Liver (tissue), 9 donors: Measurements from ENCODE around the gene ACTL8. TPM values are rescaled to one million over a fixed set of nuclear protein-coding genes. Genes with fewer than 3 reads are reported as not detected.

Experiments
- DNase-seq: peaks from one replicate; pipeline ENCODE4 v3.0.0-alpha.2; 2017; ENCODE audit warnings: low spot score
- H3K27ac ChIP-seq, 2 donors: one replicate each; pipeline ENCODE4 v1.7.0; 2013; ENCODE audit warnings: inconsistent platforms in 2 of 2, low read length in 2 of 2, control low read depth in 1 of 2, low read depth in 1 of 2, mild to moderate bottlenecking in 1 of 2
- H3K27me3 ChIP-seq, 4 donors: one replicate each; pipeline versions ENCODE4 v1.6.1 to v1.7.0; 2013; ENCODE audit warnings: low read length in 3 of 4, inconsistent platforms in 1 of 4, mild to moderate bottlenecking in 1 of 4, moderate library complexity in 1 of 4; ENCODE audit not compliant: control insufficient read depth in 4 of 4, insufficient read depth in 4 of 4
- H3K36me3 ChIP-seq, 4 donors: one replicate each; pipeline versions ENCODE4 v1.6.1 to v1.7.0; 2013; ENCODE audit warnings: low read length in 3 of 4, mild to moderate bottlenecking in 3 of 4, low read depth in 1 of 4, moderate library complexity in 1 of 4; ENCODE audit not compliant: control insufficient read depth in 4 of 4, insufficient read depth in 3 of 4
- H3K4me1 ChIP-seq, 4 donors: one replicate each; pipeline versions ENCODE4 v1.6.1 to v1.7.0; 2013; ENCODE audit warnings: low read length in 3 of 4, mild to moderate bottlenecking in 3 of 4, moderate library complexity in 1 of 4; ENCODE audit not compliant: control insufficient read depth in 4 of 4, insufficient read depth in 4 of 4
- H3K4me3 ChIP-seq, 3 donors: one replicate each; pipeline versions ENCODE4 v1.6.1 to v1.7.0; 2013; ENCODE audit warnings: low read length in 3 of 3, control low read depth in 1 of 3, low read depth in 1 of 3, mild to moderate bottlenecking in 1 of 3
- H3K9ac ChIP-seq, 2 donors: one replicate each; pipeline ENCODE4 v1.7.0; 2013; ENCODE audit warnings: low read length in 2 of 2, mild to moderate bottlenecking in 2 of 2, moderate library complexity in 2 of 2, control low read depth in 1 of 2, low read depth in 1 of 2
- H3K9me3 ChIP-seq, 4 donors: one replicate each; pipeline versions ENCODE4 v1.6.1 to v1.7.0; 2013; ENCODE audit warnings: low read length in 3 of 4; ENCODE audit not compliant: control insufficient read depth in 4 of 4
- EGR1 ChIP-seq, 2 donors: IDR thresholded peaks; 2 replicates each; pipeline ENCODE4 v1.6.1; 2016 to 2018; ENCODE audit warnings: antibody characterized with exemption in 2 of 2, low read depth in 2 of 2
- FOXA1 ChIP-seq: IDR thresholded peaks from 2 replicates; pipeline ENCODE4 v1.6.1; 2016; ENCODE audit warnings: antibody characterized with exemption
- FOXA2 ChIP-seq: IDR thresholded peaks from 2 replicates; pipeline ENCODE4 v1.6.1; 2016; ENCODE audit warnings: antibody characterized with exemption
- GABPA ChIP-seq, 2 donors: IDR thresholded peaks in 1 of 2; conservative IDR thresholded peaks in 1 of 2; 2 replicates each; pipeline ENCODE4 v1.6.1; 2016; ENCODE audit warnings: antibody characterized with exemption in 2 of 2, mild to moderate bottlenecking in 1 of 2, moderate library complexity in 1 of 2
- HNF4A ChIP-seq, 2 donors: conservative IDR thresholded peaks; 2 replicates each; pipeline ENCODE4 v1.6.1; 2016; ENCODE audit warnings: antibody characterized with exemption in 2 of 2, mild to moderate bottlenecking in 2 of 2
- JUND ChIP-seq, 2 donors: IDR thresholded peaks; 2 replicates each; pipeline ENCODE4 v1.6.1; 2016; ENCODE audit warnings: antibody characterized with exemption in 2 of 2
- MAX ChIP-seq: IDR thresholded peaks from 2 replicates; pipeline ENCODE4 v1.6.1; 2016; ENCODE audit warnings: antibody characterized with exemption
- NR2F2 ChIP-seq: IDR thresholded peaks from 2 replicates; pipeline ENCODE4 v1.6.1; 2016; ENCODE audit warnings: antibody characterized with exemption
- RAD21 ChIP-seq, 2 donors: IDR thresholded peaks; 2 replicates each; pipeline ENCODE4 v1.6.1; 2016; ENCODE audit warnings: antibody characterized with exemption in 2 of 2, mild to moderate bottlenecking in 2 of 2
- REST ChIP-seq: IDR thresholded peaks from 2 replicates; pipeline ENCODE4 v1.6.1; 2016; ENCODE audit warnings: antibody characterized with exemption, mild to moderate bottlenecking
- RXRA ChIP-seq, 2 donors: IDR thresholded peaks; 2 replicates each; pipeline ENCODE4 v1.6.1; 2017 to 2018; ENCODE audit warnings: antibody characterized with exemption in 2 of 2, mild to moderate bottlenecking in 1 of 2
- SP1 ChIP-seq: IDR thresholded peaks from 2 replicates; pipeline ENCODE4 v1.6.1; 2018; ENCODE audit warnings: antibody characterized with exemption, mild to moderate bottlenecking
- TAF1 ChIP-seq: conservative IDR thresholded peaks from 2 replicates; pipeline ENCODE4 v1.6.1; 2016; ENCODE audit warnings: antibody characterized with exemption, mild to moderate bottlenecking
- YY1 ChIP-seq: IDR thresholded peaks from 2 replicates; pipeline ENCODE4 v1.6.1; 2016; ENCODE audit warnings: antibody characterized with exemption, mild to moderate bottlenecking
- WGBS: extraction: QIAGEN DNeasy Blood & Tissue Kit; methylation state at CpG from one replicate; pipeline ENCODE4 v1.1.7; 2013; 5-methylcytosine and 5-hydroxymethylcytosine counted together
- polyA plus RNA-seq, 2 donors: library from polyadenylated mRNA; stranded (reverse) in 1 of 2; unstranded in 1 of 2; fragments of 200-250 nt in 1 of 2; fragments of >200 nt in 1 of 2; fragmentation: Nextera tagmentation in 1 of 2; extraction: Ambion mirVana in 1 of 2; gene quantifications; one replicate each; pipeline versions ENCODE4 v1.2.1 to v1.2.3, GENCODE V29; 2013 to 2015
- total RNA-seq, 2 donors: library from RNA; depleted of rRNA; stranded (reverse); fragments of >200 nt; gene quantifications; one replicate each; pipeline ENCODE4 v1.2.3, GENCODE V29; 2014
- TF ChIP-seq, protein P1 (sequence below): IDR thresholded peaks from 2 replicates; pipeline ENCODE4 v1.6.1; 2016; ENCODE audit warnings: antibody characterized with exemption
- TF ChIP-seq, protein P2 (sequence below): fragments of 150-350 bp; IDR thresholded peaks from 2 replicates; pipeline ENCODE4 v1.5.1; 2017; ENCODE audit warnings: improper control_type of control experiment, low read depth, low read length; ENCODE audit not compliant: missing input control
- TF ChIP-seq, protein P3 (sequence below): IDR thresholded peaks from 2 replicates; pipeline ENCODE4 v1.6.1; 2016; ENCODE audit warnings: antibody characterized with exemption
- donor health status: healthy.
- donor health status: healthy.
- donor health status: healthy.
- donor health status: healthy.
- donor health status: healthy.

The ACTL8 gene
- total and polyA plus RNA-seq, 4 donors = not detected

- Histone ChIP-seq H3K27ac (no peak overlapping the region), H3K4me1 (no peaks in the 10 kb centered on the region), H3K9me3 (no peaks in the 10 kb centered on the region), H3K36me3 (no peaks in the 10 kb centered on the region), H3K27me3 (no peaks in the 10 kb centered on the region), H3K4me3 (no peak overlapping the region), H3K9ac (no peak overlapping the region)
- WGBS = 73% methylated on average over 12 of the region's 12 CpGs
- TF ChIP-seq RAD21 (IDR thresholded peaks at IDR 0.05) (no peak), HNF4A (conservative IDR thresholded peaks at IDR 0.05) (no peak), FOXA2 (no peak), JUND (IDR thresholded peaks at IDR 0.05) (no peak), SP1 (no peak), MAX (no peak), REST (no peak), RXRA (IDR thresholded peaks at IDR 0.05) (no peak), TAF1 (no peak), NR2F2 (no peak), YY1 (no peak), EGR1 (IDR thresholded peaks at IDR 0.05; ENCODE audit: low read depth in 2 of 2) (no peak), FOXA1 (no peak), GABPA (IDR thresholded peaks at IDR 0.05 in 1 of 2, conservative IDR thresholded peaks at IDR 0.05 in 1 of 2) (no peak)
- TF ChIP-seq, protein P1, sequence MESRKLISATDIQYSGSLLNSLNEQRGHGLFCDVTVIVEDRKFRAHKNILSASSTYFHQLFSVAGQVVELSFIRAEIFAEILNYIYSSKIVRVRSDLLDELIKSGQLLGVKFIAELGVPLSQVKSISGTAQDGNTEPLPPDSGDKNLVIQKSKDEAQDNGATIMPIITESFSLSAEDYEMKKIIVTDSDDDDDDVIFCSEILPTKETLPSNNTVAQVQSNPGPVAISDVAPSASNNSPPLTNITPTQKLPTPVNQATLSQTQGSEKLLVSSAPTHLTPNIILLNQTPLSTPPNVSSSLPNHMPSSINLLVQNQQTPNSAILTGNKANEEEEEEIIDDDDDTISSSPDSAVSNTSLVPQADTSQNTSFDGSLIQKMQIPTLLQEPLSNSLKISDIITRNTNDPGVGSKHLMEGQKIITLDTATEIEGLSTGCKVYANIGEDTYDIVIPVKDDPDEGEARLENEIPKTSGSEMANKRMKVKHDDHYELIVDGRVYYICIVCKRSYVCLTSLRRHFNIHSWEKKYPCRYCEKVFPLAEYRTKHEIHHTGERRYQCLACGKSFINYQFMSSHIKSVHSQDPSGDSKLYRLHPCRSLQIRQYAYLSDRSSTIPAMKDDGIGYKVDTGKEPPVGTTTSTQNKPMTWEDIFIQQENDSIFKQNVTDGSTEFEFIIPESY = no peak
- TF ChIP-seq, protein P2, sequence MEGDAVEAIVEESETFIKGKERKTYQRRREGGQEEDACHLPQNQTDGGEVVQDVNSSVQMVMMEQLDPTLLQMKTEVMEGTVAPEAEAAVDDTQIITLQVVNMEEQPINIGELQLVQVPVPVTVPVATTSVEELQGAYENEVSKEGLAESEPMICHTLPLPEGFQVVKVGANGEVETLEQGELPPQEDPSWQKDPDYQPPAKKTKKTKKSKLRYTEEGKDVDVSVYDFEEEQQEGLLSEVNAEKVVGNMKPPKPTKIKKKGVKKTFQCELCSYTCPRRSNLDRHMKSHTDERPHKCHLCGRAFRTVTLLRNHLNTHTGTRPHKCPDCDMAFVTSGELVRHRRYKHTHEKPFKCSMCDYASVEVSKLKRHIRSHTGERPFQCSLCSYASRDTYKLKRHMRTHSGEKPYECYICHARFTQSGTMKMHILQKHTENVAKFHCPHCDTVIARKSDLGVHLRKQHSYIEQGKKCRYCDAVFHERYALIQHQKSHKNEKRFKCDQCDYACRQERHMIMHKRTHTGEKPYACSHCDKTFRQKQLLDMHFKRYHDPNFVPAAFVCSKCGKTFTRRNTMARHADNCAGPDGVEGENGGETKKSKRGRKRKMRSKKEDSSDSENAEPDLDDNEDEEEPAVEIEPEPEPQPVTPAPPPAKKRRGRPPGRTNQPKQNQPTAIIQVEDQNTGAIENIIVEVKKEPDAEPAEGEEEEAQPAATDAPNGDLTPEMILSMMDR = no peak
- TF ChIP-seq, protein P3, sequence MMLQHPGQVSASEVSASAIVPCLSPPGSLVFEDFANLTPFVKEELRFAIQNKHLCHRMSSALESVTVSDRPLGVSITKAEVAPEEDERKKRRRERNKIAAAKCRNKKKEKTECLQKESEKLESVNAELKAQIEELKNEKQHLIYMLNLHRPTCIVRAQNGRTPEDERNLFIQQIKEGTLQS = no peak
- DNase-seq = no peak
Observed at GRCh38 chr1:17837233-17838030, 82.3 kb downstream of the ACTL8 start.
